ENCODE results near the gene LRP2.
A peak's percentile ranks its signal among the peaks of the same experiment; 100 is the strongest.

GRCh38 chr2:169131587-169132512 lies 230.5 kb downstream of the LRP2 start:
- TF ChIP-seq CTCF (IDR thresholded peaks at IDR 0.05; ENCODE audit: low read depth, low read length, missing input control) (peak; percentile 90), SP1 (IDR thresholded peaks at IDR 0.05) (no peak)

Data from liver (tissue), 3 donors.